GM19455 (cell line): ENCODE data around the gene ITFG1.
"Not testable (repeated sequence)": the region's sequence is repeated elsewhere in the genome, so short reads cannot be mapped to it uniquely, and the experiment has no call there.

Experiments used
- ATAC-seq: cut with Tn5 transposase; IDR thresholded peaks from one replicate; pipeline ENCODE4 v1.9.1; 2021; ENCODE audit not compliant: unreplicated experiment

The ITFG1 gene

DNA sequence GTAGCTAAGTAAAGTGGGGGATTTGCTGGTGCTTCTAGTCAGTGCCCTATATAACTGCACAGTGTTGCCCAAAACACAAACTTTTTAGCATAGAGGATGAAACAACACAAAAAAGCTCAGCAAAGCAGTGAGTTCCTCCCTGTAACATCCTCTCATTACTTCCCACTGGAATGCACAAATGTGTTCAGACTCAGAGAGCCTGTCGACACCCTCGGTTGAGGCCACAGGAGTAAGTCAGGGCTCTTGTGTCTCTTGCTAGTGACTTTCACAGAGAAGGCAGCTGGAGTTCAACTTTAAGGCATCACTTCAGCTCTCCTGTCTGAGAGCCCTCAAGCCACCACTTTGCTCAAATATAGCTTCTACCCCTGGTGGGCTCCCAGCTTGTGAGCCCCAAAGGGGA lies 209.9 kb downstream of the ITFG1 start:
- ATAC-seq = no peak

DNA sequence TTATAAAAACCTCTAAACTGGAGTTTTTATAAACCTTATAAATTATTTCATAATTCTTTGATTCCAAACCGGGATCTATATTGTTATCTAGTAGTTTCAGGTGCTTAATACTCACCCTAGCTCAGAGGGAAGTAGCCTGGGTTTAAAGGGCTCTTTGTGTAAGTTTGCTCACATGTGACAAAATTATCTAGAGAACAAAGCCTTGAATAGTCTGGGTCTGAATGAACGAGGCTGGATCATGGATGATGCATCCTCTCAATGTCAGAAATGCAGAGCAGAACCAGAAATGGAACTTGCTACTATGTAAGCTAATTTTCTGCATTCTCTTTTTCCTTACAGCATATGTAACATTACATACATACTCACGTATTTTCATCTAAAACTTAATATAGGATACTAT lies 213.2 kb downstream of the ITFG1 start:
- no peak for ATAC-seq

DNA sequence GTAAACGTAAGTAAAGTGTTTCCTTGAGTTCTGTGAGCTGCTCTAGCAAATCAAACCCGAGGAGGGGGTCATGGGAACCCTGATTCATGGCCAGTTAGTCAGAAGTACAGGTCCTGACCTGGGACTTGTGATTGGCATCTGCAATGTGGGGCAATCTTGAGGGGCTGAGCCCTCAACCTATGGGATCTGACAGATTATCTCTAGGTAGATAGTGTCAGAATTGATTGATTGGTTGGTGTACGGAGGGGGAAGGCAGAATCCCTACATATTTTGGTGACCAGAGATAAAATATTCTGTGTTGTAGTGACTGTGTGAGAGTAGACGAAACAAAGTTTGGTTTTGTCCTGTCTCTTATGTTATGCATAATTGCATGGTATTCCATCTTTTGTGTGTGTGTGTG lies 216.7 kb downstream of the ITFG1 start:
- no peak for ATAC-seq

DNA sequence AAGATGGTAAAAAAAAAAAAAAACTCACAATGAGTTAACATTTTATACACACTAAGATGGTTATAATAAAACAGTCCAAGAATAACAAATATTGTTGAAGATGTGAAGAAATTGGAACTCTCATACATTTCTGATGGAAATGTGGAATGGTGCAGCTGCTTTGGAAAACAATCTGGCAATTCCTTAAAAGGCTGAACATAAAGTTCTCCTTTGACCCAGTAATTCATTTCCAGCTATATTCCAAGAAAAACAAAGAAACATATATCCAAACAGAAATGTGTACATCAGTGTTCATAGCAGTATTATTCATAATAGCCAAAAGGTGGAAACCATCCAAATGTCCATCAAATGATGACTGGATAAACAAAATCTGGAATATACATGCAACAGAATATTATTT lies 219.8 kb downstream of the ITFG1 start:
- ATAC-seq = no peak

DNA sequence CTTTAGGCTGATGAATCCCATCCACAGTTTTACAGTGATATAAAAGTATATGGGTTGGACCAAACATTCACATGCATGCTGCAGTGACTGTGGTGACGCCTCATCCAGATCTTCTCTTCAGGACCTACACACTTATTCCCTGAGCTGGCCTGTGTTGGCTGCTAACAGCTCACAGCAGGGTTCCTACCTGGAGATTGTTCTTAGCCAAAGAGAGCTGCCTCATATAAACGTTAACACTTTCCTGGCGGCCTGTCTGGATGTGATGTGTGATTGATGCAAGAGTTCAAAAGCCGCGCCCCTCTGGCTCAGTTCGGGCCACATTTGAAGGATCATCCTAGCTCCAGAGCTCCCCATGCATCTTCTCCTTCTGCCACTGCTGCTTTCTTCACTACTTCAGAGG lies 224.1 kb downstream of the ITFG1 start:
- no peak for ATAC-seq

DNA sequence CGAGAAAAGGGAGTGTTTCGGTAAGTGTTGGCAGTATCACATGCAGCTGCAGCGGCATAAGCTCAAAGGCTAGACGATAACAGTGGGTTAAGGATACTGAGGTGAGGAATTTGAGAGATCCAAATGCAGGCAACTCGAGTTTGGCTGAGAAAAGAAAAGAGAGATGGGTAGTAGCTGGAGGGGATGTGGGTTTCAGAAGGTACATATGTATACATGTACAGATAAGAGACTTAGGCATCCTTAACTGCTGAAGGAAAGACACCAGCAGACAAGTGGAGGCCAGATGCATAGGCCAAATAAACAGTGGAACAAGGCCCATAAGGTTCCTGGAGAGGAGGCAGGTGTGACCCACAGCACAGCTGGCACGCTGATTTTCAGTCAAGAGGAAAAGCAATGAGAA lies 230.6 kb downstream of the ITFG1 start:
- ATAC-seq = no peak

DNA sequence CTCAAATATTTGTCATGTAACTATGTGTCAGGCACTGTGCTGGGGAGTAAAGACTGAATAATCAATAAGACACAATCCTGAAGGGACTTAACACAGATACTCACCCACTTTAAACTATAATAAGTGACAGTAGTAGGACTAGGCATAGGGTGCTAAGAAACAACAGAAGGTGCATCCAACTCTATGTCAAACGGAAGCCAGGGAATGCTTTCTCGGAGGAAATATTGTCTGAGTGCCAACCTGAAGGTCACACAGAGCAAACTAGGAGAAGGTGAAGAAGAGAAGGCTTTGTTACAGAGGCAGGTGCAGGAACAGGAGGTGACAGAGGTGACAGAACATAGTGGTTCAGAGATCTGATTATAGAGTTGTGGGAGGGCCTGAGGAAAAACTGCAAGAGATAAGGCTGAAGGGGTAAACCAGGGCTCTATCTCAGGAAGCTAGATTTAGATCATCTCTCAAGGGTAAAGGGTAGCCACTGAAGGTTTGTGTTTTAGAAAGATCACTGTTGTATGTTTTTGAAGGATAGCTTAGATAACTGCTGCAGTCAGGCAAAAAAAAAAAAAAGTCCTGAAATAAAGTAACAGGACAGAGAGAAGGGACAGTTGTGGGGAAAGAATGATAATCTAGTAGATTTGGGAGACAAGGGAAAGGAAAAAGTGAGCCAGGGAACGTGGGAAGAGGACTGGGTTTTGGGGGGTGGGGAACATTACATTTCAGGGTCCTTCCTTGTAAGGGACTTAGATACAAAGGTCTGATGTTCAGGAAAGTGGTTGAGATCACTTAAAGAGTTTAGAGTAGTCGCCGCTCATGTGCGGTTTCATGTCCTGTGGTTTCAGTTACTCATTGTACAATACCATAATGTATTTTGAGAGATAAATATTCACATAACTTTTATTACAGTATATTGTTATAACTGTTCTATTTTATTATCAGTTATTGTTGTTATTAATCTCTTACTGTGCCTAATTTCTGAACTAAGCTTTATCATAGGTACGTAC lies 231.5 kb downstream of the ITFG1 start:
- ATAC-seq = no peak

DNA sequence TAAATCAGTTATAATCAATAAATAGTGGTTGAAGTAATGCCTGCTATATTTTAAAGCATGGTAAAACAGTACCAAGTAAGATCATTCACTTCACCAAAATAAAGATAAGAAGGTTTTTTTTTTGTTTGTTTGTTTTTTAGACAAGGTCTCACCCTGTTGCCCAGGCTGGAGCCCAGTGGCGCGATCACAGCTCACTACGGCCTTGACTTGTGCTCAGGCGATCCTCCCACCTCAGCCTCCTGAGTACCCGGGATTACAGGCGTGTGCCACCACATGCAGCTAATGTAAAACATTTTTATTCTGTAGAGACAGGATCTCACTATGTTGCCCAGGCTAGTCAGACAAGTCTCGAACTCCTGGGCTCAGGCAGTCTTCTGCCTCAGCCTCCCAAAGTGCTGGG lies 232.6 kb downstream of the ITFG1 start:
- no peak for ATAC-seq

DNA sequence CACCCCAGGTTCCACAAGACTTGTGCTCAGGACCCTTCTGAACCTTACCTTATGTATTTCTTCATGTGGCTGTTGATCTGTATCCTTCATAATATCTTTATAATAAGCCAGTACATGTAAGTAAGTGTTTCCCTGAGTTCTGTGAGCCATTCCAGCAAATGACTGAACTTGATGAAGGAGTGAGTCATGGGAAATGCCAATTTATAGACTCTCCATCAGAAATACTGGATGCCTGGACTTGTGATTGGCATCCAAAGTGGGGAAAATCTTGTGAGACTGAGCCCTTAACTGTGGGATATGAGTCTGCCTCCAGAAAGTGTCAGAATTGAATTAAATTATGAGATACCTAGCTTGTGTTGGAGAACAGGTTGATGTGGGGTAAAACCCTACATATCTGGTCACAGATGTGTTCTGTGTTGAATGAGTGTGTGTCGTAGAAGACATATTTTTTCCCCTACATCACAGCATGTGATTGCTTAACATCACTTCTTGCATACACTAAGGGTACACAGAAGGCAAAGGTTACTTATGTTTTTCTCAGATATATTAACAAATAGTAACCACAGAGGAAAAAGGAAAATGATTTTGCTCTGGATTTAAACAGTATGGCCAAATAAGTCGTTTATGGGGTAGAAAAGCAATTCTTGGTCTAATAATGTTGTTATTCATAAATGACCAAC lies 247.0 kb downstream of the ITFG1 start:
- no peak for ATAC-seq

DNA sequence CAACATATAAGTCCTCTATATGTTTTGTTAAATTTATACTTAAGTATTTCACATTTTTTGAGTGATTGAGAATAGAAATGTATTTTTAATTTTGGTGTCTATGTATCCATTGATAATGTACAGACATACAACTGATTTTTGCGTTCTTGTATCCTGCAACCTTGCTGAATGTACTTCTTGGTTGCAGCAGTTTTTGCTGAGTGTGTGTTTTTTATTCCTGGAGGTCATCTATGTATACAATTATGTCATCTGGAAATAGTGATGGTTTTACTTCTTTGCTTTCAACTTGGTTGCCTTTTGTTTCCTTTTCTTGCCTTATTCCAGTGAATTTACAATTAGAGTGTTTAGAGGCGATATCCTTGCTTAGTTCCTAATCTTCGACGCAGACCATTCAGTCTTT lies 249.6 kb downstream of the ITFG1 start:
- no peak for ATAC-seq

DNA sequence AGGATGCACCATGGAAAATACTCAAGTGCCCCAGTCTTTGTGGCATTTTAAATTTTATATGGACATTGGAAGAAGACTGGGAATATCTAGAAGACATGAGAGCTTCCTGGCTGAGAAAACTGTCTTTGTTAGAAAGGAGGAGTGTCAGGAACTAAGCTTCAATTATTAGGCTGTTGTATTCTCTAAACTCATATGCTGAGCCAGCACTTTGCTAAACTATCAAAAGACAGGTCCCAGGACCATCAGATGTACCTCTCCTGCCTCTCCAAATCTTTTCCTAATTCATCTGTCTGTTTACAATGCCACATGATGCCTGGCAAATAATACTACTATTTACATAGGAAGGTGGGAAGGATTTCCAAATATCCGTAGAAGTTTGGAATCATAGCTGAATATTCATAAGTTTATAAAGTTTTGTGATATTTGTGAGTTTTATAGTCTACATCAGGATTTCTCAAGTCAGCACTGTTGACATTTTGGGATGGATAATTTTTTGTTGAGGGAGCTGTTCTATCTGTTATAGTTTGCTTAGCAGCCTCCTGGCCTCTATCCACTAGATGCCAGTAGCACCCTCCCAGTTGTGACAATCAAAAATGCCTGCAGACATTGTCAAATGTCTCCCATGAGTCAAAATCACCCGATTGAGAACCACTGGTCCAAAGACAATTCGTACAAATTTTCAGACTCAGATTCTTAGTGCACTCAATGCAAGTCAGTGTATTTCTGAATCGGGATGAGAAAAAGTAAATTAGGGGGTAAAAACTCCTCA lies 255.9 kb downstream of the ITFG1 start:
- no peak for ATAC-seq

DNA sequence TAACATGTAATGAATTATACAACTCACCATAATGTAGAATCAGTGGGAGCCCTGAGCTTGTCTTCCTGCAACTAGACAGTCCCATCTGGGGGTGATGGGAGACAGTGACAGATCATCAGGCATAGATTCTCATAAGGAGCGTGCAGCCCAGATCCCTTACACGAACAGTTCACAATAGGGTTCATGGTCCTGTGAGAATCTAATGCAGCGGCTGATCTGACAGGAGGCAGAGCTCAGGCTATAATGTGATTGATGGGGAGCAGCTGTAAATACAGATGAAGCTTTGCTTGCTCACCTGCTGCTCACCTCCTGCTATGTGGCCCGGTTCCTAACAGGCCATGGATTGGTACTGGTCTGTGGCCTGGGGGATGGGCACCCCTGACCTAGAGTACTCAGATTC lies 257.4 kb downstream of the ITFG1 start:
- not testable (repeated sequence) for ATAC-seq

DNA sequence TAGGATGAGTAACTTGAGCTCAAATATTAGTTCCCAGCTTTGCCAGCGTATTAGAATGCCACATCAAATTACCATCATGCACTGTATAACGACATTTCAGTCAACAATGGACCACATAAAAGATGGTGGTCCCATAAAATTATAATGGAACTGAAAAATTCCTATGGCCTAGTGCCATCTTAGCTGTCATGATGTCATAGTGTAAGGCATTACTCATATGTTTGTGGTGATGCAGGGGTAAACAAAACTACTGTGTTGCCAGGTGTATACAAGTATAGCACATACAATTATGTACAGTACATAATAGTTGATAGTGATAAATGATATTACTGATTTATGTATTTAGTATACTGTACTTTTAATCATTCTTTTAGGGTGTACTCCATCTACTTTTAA lies 262.7 kb downstream of the ITFG1 start:
- ATAC-seq = no peak

DNA sequence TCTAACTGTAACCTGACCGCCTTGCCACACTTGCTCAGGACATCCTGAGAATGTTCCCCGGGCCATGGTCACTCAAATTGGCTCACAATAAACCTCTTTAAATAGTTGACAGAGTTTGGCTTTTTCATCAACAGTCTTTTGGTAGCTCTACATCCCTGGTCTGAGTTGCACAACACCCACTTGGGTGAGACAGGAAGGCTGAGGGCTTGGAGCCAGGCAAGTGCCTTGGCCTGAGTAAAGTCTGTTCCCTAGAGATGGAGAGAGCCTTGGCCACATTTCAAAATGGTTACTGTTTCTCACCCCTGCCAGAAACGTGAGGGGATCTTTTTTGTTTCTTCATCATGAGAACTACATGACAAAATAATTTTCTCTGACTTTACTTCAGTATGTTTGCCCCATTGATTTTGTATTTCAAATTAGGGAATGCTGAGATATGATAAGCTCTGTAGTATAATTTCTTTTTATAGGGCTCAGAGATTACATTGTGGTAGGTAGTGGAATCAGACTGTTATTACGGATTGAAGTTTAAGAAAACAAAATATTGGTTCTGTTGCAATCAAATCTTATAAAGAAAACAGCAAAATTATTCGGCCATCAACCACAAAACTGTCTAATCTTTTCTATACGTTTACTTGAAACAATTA lies 263.2 kb downstream of the ITFG1 start:
- no peak for ATAC-seq

DNA sequence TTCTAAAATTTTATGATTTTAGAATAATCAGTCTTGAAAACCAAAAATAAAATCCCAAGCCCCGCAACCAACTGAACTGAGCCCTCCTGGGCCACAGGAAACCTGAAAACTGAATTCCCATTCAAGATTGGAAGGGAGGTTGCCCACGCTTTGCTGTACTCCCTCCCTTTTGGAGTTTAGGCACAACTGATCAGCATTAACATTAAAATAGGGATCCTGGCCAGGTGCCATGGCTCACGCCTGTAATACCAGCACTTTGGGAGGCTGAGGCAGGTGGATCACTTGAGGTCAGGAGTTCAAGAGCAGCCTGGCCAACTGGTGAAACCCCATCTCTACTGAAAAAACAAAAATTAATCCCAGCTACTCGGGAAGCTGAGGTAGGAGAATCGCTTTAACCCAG lies 264.4 kb downstream of the ITFG1 start:
- no peak for ATAC-seq

DNA sequence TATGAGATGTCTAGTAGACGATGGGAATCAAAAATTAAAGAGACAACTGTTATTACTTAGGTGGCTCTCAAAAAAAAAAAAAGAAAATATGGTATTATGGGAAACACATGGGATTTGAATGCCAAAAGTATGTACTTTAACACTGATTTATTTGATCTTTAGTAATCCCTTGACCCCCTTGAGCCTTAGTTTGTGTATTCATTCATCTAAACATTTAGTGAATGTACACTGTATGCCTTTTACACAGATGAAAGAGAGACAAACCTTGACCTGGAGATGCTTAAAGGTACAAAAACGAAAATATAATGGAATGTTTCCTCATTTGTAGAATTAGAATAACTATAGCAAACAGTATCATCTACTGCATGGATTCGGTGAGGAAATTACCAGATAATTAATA lies 278.5 kb downstream of the ITFG1 start:
- ATAC-seq = no peak

DNA sequence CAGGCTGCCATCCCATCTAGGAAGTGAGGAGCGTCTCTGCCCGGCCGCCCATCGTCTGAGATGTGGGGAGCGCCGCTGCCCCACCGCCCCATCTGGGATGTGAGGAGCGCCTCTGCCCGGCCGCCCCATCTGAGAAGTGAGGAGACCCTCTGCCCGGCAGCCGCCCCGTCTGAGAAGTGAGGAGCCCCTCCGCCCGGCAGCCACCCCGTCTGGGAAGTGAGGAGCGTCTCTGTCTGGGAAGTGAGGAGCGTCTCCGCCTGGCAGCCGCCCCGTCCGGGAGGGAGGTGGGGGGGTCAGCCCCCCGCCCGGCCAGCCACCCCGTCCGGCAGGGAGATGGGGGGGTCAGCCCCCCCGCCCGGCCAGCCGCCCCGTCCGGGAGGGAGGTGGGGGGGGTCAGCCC lies 279.8 kb downstream of the ITFG1 start:
- ATAC-seq = not testable (repeated sequence)

DNA sequence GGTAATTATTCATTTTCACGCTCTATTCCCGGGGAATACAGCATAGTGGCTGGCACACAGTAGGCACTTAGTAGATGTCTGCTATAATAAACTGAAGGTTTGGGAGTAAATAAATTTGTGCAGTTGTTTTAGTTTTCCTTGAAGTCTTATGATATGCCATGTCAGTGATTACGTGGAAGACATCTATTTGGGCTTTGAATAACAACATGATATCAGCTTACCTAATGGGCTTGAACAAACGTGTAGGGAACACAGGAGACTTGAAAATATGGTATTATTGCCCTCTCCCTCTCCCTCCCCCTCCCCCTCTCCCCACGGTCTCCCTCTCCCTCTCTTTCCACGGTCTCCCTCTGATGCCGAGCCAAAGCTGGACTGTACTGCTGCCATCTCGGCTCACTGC lies 280.8 kb downstream of the ITFG1 start:
- no peak for ATAC-seq

DNA sequence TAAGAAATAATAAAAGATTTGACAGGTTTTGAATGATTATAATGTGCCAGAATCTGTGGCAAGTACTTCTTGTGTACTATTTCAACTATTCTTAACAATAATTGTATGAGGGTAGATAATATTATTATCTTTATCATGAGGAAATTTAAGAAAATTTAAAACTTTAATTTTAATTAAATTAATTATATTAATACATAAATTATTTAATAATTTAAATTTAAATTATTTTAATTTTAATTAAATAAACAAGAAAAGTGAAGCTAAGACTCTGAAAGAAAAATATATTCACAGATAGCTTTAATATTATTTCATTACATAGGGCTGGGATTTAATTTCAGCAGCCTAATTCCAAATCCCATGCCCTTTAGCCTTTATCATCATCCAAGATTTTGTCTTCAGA lies 285.7 kb downstream of the ITFG1 start:
- ATAC-seq = no peak

DNA sequence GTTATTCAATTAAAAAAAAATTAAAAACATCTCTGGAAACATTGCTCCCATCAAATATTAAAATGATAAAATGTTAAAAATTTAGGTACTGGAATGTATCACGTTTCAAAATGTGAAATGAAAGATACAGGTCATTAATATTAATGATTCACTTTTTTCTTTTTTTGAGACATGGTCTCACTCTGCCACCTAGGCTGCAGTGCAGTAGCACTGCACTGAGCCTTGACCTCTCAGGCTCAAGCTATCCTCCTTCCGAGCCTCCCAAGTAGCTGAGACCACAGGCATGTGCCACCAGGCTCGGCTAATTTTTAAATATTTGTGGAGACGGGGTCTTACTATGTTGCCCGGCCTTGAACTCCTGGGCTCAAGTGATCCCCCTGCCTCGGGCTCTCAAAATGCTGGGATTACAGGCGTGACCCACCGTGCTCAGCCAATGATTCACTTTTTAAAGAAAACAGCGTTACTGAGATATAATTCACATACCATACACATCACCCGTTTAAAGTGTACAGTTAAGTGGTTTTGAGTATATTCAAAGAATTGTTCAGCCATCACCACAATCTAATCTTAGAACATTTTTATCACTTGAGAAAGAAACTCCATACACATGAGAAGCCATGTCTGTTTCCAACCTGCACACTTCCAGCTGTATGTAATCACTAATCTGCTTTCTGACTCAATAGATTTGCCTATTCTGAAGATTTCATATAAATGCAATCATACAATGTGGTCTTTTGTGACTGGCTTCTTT lies 298.0 kb downstream of the ITFG1 start:
- no peak for ATAC-seq
